Nephron (organoid): ENCODE data around the gene KCNK15.

Experiments used
- H3K27ac Mint-ChIP-seq, 3 experiments: 2 replicates each; pipeline ENCODE4 v1.8.0; 2020; ENCODE audit warnings: mixed read lengths in 3 of 3, mild to moderate bottlenecking in 2 of 3, moderate library complexity in 1 of 3
- H3K27me3 Mint-ChIP-seq: 2 replicates; pipeline ENCODE4 v1.8.0; 2021; ENCODE audit warnings: low read depth, mild to moderate bottlenecking, moderate library complexity, mixed read lengths
- H3K36me3 Mint-ChIP-seq: 2 replicates; pipeline ENCODE4 v1.8.0; 2020; ENCODE audit warnings: low read depth, mixed read lengths
- H3K4me1 Mint-ChIP-seq: 2 replicates; pipeline ENCODE4 v1.8.0; 2020; ENCODE audit warnings: mixed read lengths
- H3K4me3 Mint-ChIP-seq, 3 experiments: 2 replicates each; pipeline ENCODE4 v1.8.0; 2020; ENCODE audit warnings: mild to moderate bottlenecking in 3 of 3, mixed read lengths in 3 of 3, moderate library complexity in 2 of 3
- H3K9me3 Mint-ChIP-seq: 2 replicates; pipeline ENCODE4 v1.8.0; 2020; ENCODE audit warnings: mixed read lengths
- CTCF ChIP-seq, 3 experiments: fragments of 200-600 bp; sonication (generic); IDR thresholded peaks; one replicate each; pipeline ENCODE4 v1.5.0; 2021; ENCODE audit warnings: antibody characterized with exemption in 3 of 3; ENCODE audit not compliant: unreplicated experiment in 3 of 3

The KCNK15 gene

GRCh38 chr20:44788706-44789456 lies 43.2 kb downstream of the KCNK15 start:
- peaks cover 12% of the 10 kb centered on the region for H3K4me1 Mint-ChIP-seq
- H3K9me3 Mint-ChIP-seq: no peaks in the 10 kb centered on the region
- H3K4me3 Mint-ChIP-seq: no peak overlapping the region
- TF ChIP-seq CTCF (IDR thresholded peaks at IDR 0.05; ENCODE audit: unreplicated experiment in 3 of 3): no peak
- no peaks in the 10 kb centered on the region for H3K36me3 Mint-ChIP-seq
- no peaks in the 10 kb centered on the region for H3K27me3 Mint-ChIP-seq
- no peak overlapping the region for H3K27ac Mint-ChIP-seq

DNA sequence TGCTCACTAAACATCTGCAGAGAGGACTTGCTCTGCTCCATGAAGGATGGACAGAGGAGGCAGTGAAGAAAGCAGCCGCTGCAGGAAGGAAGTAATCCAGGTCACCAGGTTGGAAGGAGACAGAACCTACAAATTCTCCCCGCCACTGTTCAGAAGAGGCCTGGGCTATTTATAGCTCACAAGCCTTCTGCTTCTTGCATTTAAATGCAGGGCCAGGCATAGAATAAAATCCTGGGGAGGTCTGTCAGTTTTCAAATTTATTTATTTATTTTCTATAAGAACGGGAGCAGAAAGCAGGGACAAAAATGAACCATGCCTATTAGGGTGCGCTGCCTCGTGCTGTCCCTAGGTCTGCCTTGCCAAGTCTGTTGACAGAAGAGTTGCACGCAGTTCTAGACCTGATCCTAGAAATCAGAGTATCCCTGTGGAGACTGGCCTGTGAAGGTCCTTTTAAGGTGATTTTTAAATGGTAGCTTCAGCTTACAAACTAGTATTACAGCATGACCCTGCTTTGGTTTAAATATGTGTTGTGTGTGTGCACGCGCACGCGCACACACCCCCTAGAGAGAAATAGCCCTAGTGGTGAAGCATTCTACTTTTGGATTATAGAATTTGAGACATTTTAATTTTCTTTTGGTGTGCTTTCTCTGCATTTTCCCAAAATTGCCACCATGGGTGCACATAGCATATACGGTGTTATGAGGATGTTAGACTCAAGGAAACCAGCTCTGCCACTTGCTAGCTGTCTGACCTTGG lies 45.2 kb downstream of the KCNK15 start:
- Mint-ChIP-seq H3K27me3 (peaks cover 3% of the 10 kb centered on the region), H3K4me1 (peaks cover 12% of the 10 kb centered on the region), H3K27ac (no peak overlapping the region), H3K4me3 (no peak overlapping the region), H3K9me3 (no peaks in the 10 kb centered on the region), H3K36me3 (no peaks in the 10 kb centered on the region)
- no peak for TF ChIP-seq CTCF (IDR thresholded peaks at IDR 0.05; ENCODE audit: unreplicated experiment in 3 of 3)

- Mint-ChIP-seq H3K27ac (no peak overlapping the region), H3K27me3 (peaks cover 3% of the 10 kb centered on the region), H3K4me1 (peaks cover 17% of the 10 kb centered on the region), H3K4me3 (no peak overlapping the region), H3K9me3 (no peaks in the 10 kb centered on the region), H3K36me3 (no peaks in the 10 kb centered on the region)
- no peak for TF ChIP-seq CTCF (IDR thresholded peaks at IDR 0.05; ENCODE audit: unreplicated experiment in 3 of 3)
Measured at GRCh38 chr20:44792796-44793195, 47.1 kb downstream of the KCNK15 start.

DNA sequence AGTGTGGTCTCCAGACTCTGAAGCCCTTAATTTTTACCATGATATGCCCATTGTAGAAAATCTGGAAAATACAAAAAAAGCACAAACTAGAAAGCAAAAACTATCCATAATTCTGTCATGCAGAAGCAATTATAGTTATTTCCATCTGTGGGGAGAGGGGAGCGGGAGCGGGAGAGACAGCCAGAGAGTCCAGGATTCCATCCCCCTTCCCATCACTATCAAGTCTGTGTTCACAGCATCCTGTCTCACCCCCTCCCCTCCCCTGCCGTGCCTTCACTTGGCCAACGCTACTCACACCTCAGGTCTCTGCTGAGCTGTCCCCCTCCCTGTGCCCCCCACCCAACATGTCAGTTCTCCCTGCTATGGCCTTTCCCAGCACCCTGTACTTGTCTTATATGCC lies 50.2 kb downstream of the KCNK15 start:
- Mint-ChIP-seq H3K27ac (no peak overlapping the region), H3K4me1 (peaks cover 21% of the 10 kb centered on the region), H3K27me3 (peaks cover 9% of the 10 kb centered on the region), H3K36me3 (no peaks in the 10 kb centered on the region), H3K4me3 (no peak overlapping the region), H3K9me3 (no peaks in the 10 kb centered on the region)
- no peak for TF ChIP-seq CTCF (IDR thresholded peaks at IDR 0.05; ENCODE audit: unreplicated experiment in 3 of 3)

DNA sequence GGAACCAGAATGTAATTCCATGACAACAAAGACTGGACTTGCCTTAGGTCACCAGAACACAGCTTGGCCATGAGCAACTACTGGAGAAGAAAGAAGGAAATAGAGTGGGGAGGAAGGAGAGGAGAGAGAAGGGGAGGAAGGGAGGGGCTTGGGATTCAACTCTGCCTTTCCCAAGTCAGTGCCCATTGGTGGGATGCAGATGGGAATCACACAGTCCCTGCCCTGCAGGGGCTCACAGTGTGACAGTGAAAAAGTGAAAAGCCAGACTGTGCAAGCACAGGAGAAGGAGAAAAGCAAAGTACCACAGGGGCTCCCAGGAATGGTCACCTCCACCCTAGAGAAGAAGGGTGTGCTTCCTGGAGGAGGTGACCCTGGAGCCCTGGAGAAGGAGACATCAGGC lies 50.6 kb downstream of the KCNK15 start:
- Mint-ChIP-seq H3K36me3 (no peaks in the 10 kb centered on the region), H3K27me3 (peaks cover 9% of the 10 kb centered on the region), H3K4me1 (peaks cover 25% of the 10 kb centered on the region), H3K4me3 (no peak overlapping the region), H3K9me3 (no peaks in the 10 kb centered on the region), H3K27ac (no peak overlapping the region)
- TF ChIP-seq CTCF (IDR thresholded peaks at IDR 0.05; ENCODE audit: unreplicated experiment in 3 of 3): no peak
